Endothelial cell (in vitro differentiated cells): ENCODE data around the gene EHBP1. TPM values are rescaled to one million over a fixed set of nuclear protein-coding genes. Genes with fewer than 3 reads are reported as not detected.
A peak's percentile ranks its signal among the peaks of the same experiment; 100 is the strongest.

Source experiments
- DNase-seq: peaks from one replicate; pipeline ENCODE4 v3.0.0; 2021; ENCODE audit warnings: low spot score
- H3K27ac Mint-ChIP-seq: one replicate; pipeline ENCODE4 v1.8.0; 2021; ENCODE audit warnings: mixed read lengths, inconsistent platforms; ENCODE audit not compliant: unreplicated experiment
- H3K27me3 Mint-ChIP-seq: one replicate; pipeline ENCODE4 v1.8.0; 2021; ENCODE audit warnings: mild to moderate bottlenecking, moderate library complexity, mixed read lengths, inconsistent platforms; ENCODE audit not compliant: unreplicated experiment
- H3K36me3 Mint-ChIP-seq: one replicate; pipeline ENCODE4 v1.8.0; 2021; ENCODE audit warnings: mild to moderate bottlenecking, low read depth, mixed read lengths, inconsistent platforms; ENCODE audit not compliant: unreplicated experiment
- H3K4me1 Mint-ChIP-seq: one replicate; pipeline ENCODE4 v1.8.0; 2021; ENCODE audit warnings: mild to moderate bottlenecking, mixed read lengths, inconsistent platforms; ENCODE audit not compliant: unreplicated experiment
- H3K4me3 Mint-ChIP-seq: one replicate; pipeline ENCODE4 v1.8.0; 2021; ENCODE audit warnings: mild to moderate bottlenecking, mixed read lengths, inconsistent platforms; ENCODE audit not compliant: unreplicated experiment
- H3K9me3 Mint-ChIP-seq: one replicate; pipeline ENCODE4 v1.8.0; 2021; ENCODE audit warnings: mixed read lengths, inconsistent platforms; ENCODE audit not compliant: unreplicated experiment
- total RNA-seq: library from RNA; stranded (reverse); fragmentation: NEBNext Ultra II Directional; extraction: Animal tissue kit (Norgen Biotek cat#: 25700); gene quantifications from one replicate; pipeline ENCODE4 v1.2.1, GENCODE V29; 2021; ENCODE audit not compliant: unreplicated experiment
- TF ChIP-seq, protein P1 (sequence below): fragments of 200-600 bp; sonication (generic); IDR thresholded peaks from one replicate; pipeline ENCODE4 v1.5.0; 2021; ENCODE audit warnings: antibody characterized with exemption; ENCODE audit not compliant: unreplicated experiment

Gene EHBP1
- total RNA-seq, 1 donor from 2014 or later: 54.4 TPM

DNA sequence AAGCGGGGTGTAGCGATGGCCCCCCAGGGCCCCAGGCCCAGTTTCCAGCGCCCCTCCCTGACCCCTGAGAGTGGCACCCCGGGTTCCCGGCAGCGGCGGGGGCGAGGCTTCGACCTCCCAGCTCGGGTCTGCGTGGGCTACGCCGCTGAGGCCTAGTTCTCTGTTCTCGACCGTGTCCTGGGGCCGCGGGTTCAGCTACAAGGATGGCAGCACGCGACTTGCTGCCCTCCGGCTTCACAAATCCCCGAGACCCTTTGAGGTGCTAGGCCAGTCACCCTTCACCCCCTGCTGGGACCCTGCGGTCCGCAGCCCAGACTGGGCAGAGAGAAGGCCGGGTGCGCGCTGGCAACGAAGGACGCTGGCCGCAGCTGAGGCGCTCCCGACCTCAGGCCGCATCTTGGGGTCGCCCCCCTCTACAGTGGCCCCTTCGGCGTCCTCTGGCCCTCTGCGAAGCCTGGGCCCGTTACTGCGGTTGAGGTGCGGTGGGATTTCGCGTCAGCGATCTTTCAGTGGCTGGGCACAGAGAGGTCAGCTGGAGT is 346.4 kb downstream of the EHBP1 start:
- DNase-seq: peak; percentile 23
- peak overlapping the region; percentile 38 for H3K4me3 Mint-ChIP-seq

DNA sequence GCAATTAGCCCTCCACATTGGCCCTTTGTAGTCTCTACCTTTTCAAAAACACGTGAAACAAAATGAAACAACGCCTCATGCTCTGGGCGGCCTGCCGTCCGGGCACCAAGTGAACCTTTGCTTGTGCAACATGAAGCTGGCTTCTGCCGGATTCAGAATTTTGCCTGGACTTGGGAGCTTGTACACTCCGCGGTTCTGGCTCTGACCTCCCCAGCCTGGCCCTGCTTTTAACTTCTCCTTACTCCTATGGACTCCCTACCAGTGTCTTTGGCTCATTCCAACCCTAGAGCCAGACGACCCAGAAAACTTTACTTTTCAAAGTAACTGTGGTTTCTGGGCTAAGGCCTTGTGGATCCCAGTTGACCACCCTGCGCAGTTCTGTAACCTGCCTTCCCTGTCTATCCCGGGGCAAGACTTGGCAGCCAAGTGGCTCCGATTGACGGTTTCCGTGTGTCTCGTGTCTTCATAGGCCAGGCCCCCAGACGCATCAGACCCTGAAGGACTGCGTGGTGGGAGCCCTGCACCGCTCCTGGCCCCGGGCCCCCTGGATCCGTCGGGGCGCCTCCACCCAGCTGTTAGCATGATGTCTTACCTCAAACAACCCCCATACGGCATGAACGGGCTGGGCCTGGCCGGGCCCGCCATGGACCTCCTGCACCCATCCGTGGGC is 347.0 kb downstream of the EHBP1 start:
- no peak overlapping the region for H3K27ac Mint-ChIP-seq
- peaks cover 10% of the 10 kb centered on the region for H3K36me3 Mint-ChIP-seq
- peak; percentile 16 for DNase-seq
- H3K4me3 Mint-ChIP-seq: peak overlapping the region; percentile 38
- TF ChIP-seq, protein P1, sequence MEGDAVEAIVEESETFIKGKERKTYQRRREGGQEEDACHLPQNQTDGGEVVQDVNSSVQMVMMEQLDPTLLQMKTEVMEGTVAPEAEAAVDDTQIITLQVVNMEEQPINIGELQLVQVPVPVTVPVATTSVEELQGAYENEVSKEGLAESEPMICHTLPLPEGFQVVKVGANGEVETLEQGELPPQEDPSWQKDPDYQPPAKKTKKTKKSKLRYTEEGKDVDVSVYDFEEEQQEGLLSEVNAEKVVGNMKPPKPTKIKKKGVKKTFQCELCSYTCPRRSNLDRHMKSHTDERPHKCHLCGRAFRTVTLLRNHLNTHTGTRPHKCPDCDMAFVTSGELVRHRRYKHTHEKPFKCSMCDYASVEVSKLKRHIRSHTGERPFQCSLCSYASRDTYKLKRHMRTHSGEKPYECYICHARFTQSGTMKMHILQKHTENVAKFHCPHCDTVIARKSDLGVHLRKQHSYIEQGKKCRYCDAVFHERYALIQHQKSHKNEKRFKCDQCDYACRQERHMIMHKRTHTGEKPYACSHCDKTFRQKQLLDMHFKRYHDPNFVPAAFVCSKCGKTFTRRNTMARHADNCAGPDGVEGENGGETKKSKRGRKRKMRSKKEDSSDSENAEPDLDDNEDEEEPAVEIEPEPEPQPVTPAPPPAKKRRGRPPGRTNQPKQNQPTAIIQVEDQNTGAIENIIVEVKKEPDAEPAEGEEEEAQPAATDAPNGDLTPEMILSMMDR: no peak
- no peaks in the 10 kb centered on the region for H3K9me3 Mint-ChIP-seq
- peaks cover 49% of the 10 kb centered on the region for H3K4me1 Mint-ChIP-seq
- H3K27me3 Mint-ChIP-seq: peaks cover 68% of the 10 kb centered on the region

More for the DNA sequence above, 346.4 kb downstream of the EHBP1 start:
- Mint-ChIP-seq H3K27me3 (peaks cover 67% of the 10 kb centered on the region), H3K36me3 (peaks cover 8% of the 10 kb centered on the region), H3K4me1 (peaks cover 49% of the 10 kb centered on the region), H3K27ac (no peak overlapping the region), H3K9me3 (no peaks in the 10 kb centered on the region)
- TF ChIP-seq, protein P1: no peak

DNA sequence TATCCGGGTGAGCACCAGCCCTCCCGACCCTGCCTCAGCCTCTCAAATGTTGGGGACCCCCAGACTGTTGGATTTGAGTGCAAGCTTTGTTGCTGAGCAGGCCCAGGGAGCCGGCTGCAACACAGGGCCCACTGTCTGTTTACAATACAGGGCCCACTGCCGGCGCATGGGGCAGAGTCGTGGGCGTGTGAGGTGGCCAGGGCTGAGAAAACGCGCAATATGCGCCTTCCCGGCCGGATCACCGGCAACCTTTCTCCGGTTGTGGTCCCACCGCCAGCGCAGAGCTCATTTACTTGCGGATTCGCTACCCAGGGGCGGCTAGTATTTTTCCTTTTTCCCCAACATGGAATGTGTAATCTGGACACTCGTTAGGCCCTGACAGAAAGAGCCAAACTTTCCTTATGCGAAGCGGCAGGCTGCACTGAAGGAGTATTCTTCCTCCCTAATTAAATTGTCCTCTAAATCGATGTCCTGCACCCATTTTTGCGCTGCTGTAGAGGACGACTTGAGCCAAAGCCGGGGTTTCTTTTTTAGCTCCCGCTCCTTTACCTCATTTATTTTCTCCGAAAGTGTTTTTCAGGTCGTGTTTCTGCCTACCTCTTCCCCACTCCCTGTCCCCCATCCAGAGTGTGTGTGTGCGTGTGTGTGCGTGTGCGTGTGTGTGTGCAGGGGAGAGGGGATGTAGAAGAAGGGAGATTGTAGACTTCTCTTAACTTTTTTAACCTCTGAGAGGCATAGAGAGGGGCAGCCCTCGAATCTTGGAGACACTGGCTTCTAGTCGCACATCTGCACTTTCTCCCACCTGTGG is 347.8 kb downstream of the EHBP1 start:
- peaks cover 51% of the 10 kb centered on the region for H3K4me1 Mint-ChIP-seq
- DNase-seq: peak; percentile 26
- peaks cover 12% of the 10 kb centered on the region for H3K36me3 Mint-ChIP-seq
- no peak overlapping the region for H3K4me3 Mint-ChIP-seq
- no peaks in the 10 kb centered on the region for H3K9me3 Mint-ChIP-seq
- TF ChIP-seq, protein P1: no peak
- H3K27me3 Mint-ChIP-seq: peaks cover 66% of the 10 kb centered on the region
- H3K27ac Mint-ChIP-seq: no peak overlapping the region

DNA sequence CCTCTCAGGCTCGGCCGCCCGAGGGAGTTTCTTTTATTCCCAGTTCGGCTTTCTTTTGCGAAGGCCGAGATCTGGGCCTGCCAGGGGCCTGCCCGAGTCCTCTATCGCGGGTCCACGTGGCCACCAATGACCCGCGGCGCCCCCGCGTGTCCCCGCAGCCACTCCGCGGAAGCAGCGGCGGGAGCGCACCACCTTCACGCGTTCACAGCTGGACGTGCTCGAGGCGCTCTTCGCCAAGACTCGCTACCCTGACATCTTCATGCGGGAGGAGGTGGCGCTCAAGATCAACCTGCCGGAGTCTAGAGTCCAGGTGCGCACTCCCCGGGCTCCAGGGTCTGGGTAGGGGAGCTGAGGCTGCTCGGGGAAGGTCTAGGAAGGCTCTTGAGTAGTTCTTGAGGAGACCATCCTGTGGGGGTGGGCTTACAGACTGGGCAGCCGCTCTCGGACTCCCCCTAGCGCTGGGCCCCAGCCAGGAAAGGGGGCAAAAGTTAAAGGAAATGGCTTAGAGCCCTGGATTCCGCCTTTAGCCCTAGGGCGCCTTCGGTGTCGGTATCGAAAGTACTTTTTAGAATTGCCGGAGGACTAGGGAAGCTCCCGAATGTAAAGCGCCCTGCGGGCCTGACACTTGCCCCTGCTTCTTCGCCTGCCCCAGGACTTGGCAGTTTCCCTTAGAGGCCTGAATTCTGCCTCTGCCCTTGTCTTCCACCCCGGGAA is 348.5 kb downstream of the EHBP1 start:
- peaks cover 65% of the 10 kb centered on the region for H3K27me3 Mint-ChIP-seq
- DNase-seq: peak; percentile 65
- no peak overlapping the region for H3K27ac Mint-ChIP-seq
- H3K36me3 Mint-ChIP-seq: peaks cover 12% of the 10 kb centered on the region
- peak overlapping the region; percentile 56 for H3K4me3 Mint-ChIP-seq
- no peaks in the 10 kb centered on the region for H3K9me3 Mint-ChIP-seq
- TF ChIP-seq, protein P1: peak; percentile 65
- peaks cover 52% of the 10 kb centered on the region for H3K4me1 Mint-ChIP-seq
